GM23338 (cell line): ENCODE results near the gene FAM117B.

ENCODE experiments used
- EZH2 ChIP-seq: fragments of 200-600 bp; sonication (generic); IDR thresholded peaks from one replicate; pipeline ENCODE4 v1.8.0; 2017; ENCODE audit warnings: antibody characterized with exemption, mild to moderate bottlenecking, low read depth; ENCODE audit not compliant: unreplicated experiment
- EZH2phosphoT487 ChIP-seq: fragments of 200-600 bp; sonication (generic); IDR thresholded peaks from one replicate; pipeline ENCODE4 v1.8.1; 2018; ENCODE audit warnings: antibody characterized with exemption; ENCODE audit not compliant: unreplicated experiment
- NANOG ChIP-seq: IDR thresholded peaks from 2 replicates; pipeline ENCODE4 v1.6.1; 2016; ENCODE audit warnings: antibody characterized with exemption, borderline replicate concordance
- POLR2AphosphoS5 ChIP-seq: IDR thresholded peaks from 2 replicates; pipeline ENCODE4 v1.6.1; 2016; ENCODE audit warnings: antibody characterized with exemption, low read depth
- ZNF114 ChIP-seq: fragments of 250-450 bp; sonication (Bioruptor Pico); IDR thresholded peaks from 2 replicates; pipeline ENCODE4 v1.5.0; 2020; ENCODE audit warnings: mild to moderate bottlenecking, moderate library complexity
- TF ChIP-seq, protein P1 (sequence below): IDR thresholded peaks from one replicate; pipeline ENCODE4 v1.6.1; 2018; ENCODE audit warnings: antibody characterized with exemption; ENCODE audit not compliant: unreplicated experiment
- TF ChIP-seq, protein P2 (sequence below), 2 experiments: fragments of 200-600 bp in 1 of 2; sonication (generic) in 1 of 2; conservative IDR thresholded peaks; 2 replicates each; pipeline versions ENCODE4 v1.5.1 to v1.6.1; 2016 to 2017; ENCODE audit warnings: antibody characterized with exemption in 2 of 2, low read depth in 2 of 2, mild to moderate bottlenecking in 2 of 2, moderate library complexity in 1 of 2

- TF ChIP-seq, protein P1, sequence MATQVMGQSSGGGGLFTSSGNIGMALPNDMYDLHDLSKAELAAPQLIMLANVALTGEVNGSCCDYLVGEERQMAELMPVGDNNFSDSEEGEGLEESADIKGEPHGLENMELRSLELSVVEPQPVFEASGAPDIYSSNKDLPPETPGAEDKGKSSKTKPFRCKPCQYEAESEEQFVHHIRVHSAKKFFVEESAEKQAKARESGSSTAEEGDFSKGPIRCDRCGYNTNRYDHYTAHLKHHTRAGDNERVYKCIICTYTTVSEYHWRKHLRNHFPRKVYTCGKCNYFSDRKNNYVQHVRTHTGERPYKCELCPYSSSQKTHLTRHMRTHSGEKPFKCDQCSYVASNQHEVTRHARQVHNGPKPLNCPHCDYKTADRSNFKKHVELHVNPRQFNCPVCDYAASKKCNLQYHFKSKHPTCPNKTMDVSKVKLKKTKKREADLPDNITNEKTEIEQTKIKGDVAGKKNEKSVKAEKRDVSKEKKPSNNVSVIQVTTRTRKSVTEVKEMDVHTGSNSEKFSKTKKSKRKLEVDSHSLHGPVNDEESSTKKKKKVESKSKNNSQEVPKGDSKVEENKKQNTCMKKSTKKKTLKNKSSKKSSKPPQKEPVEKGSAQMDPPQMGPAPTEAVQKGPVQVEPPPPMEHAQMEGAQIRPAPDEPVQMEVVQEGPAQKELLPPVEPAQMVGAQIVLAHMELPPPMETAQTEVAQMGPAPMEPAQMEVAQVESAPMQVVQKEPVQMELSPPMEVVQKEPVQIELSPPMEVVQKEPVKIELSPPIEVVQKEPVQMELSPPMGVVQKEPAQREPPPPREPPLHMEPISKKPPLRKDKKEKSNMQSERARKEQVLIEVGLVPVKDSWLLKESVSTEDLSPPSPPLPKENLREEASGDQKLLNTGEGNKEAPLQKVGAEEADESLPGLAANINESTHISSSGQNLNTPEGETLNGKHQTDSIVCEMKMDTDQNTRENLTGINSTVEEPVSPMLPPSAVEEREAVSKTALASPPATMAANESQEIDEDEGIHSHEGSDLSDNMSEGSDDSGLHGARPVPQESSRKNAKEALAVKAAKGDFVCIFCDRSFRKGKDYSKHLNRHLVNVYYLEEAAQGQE = no peak
- TF ChIP-seq POLR2AphosphoS5 = no peak
- no peak for TF ChIP-seq NANOG
- TF ChIP-seq, protein P2, sequence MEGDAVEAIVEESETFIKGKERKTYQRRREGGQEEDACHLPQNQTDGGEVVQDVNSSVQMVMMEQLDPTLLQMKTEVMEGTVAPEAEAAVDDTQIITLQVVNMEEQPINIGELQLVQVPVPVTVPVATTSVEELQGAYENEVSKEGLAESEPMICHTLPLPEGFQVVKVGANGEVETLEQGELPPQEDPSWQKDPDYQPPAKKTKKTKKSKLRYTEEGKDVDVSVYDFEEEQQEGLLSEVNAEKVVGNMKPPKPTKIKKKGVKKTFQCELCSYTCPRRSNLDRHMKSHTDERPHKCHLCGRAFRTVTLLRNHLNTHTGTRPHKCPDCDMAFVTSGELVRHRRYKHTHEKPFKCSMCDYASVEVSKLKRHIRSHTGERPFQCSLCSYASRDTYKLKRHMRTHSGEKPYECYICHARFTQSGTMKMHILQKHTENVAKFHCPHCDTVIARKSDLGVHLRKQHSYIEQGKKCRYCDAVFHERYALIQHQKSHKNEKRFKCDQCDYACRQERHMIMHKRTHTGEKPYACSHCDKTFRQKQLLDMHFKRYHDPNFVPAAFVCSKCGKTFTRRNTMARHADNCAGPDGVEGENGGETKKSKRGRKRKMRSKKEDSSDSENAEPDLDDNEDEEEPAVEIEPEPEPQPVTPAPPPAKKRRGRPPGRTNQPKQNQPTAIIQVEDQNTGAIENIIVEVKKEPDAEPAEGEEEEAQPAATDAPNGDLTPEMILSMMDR (conservative IDR thresholded peaks at IDR 0.05; ENCODE audit: low read depth in 2 of 2) = no peak
- no peak for TF ChIP-seq EZH2phosphoT487
- TF ChIP-seq EZH2 = no peak
- no peak for TF ChIP-seq ZNF114 (CRISPR knock-in tag)
Measured at GRCh38 chr2:202608142-202608852, 26.5 kb upstream of the FAM117B start.
